Measurements from ENCODE around the gene BCL2L2. TPM values are rescaled to one million over a fixed set of nuclear protein-coding genes. Genes with fewer than 3 reads are reported as not detected.

The BCL2L2 gene
- total and polyA plus RNA-seq, 9 of the 15 experiments (the other 6 are each of a cell fraction or from before 2014, with no cell fraction given): 2.6 to 32.5 (median 14.7) TPM

- TF ChIP-seq, protein P1, sequence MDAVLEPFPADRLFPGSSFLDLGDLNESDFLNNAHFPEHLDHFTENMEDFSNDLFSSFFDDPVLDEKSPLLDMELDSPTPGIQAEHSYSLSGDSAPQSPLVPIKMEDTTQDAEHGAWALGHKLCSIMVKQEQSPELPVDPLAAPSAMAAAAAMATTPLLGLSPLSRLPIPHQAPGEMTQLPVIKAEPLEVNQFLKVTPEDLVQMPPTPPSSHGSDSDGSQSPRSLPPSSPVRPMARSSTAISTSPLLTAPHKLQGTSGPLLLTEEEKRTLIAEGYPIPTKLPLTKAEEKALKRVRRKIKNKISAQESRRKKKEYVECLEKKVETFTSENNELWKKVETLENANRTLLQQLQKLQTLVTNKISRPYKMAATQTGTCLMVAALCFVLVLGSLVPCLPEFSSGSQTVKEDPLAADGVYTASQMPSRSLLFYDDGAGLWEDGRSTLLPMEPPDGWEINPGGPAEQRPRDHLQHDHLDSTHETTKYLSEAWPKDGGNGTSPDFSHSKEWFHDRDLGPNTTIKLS (IDR thresholded peaks at IDR 0.05; ENCODE audit: borderline replicate concordance, low read depth): no peak
- TF ChIP-seq NCOR1 (IDR thresholded peaks at IDR 0.05): no peak
- peak; percentile 90; the same call in 1 of the 2 replicates for TF ChIP-seq GTF2E2 (tag; IDR thresholded peaks at IDR 0.05)
- peak; percentile 49; the same call in 1 of the 2 replicates for TF ChIP-seq BRD4 (IDR thresholded peaks at IDR 0.05)
- no peak for TF ChIP-seq MYNN (IDR thresholded peaks at IDR 0.05)
- TF ChIP-seq MYNN (CRISPR knock-in tag; IDR thresholded peaks at IDR 0.05): no peak
- TF ChIP-seq RFX7 (CRISPR knock-in tag; IDR thresholded peaks at IDR 0.05): no peak
- TF ChIP-seq ZNF507 (tag; conservative IDR thresholded peaks at IDR 0.05): no peak
- no peak for TF ChIP-seq STAT5A (IDR thresholded peaks at IDR 0.05; ENCODE audit: borderline replicate concordance, low read length)
- no peak for TF ChIP-seq POLR3G (IDR thresholded peaks at IDR 0.05; ENCODE audit: extremely low read depth, insufficient read length, insufficient replicate concordance)
- TF ChIP-seq JUNB (CRISPR knock-in tag; conservative IDR thresholded peaks at IDR 0.05): no peak
- TF ChIP-seq TBP (optimal IDR thresholded peaks at IDR 0.05; ENCODE audit: low read depth, low read length): peak; percentile 36
- TF ChIP-seq FOXO4 (CRISPR knock-in tag; IDR thresholded peaks at IDR 0.05): no peak
- TF ChIP-seq SMARCA5 (IDR thresholded peaks at IDR 0.05): 0 out of 2 replicates have a peak, but pooled peaks have one; percentile 10
- no peak for TF ChIP-seq ELF4 (CRISPR knock-in tag; IDR thresholded peaks at IDR 0.05)
- TF ChIP-seq ZNF23 (CRISPR knock-in tag; IDR thresholded peaks at IDR 0.05): no peak
- TF ChIP-seq POLR2AphosphoS5 (IDR thresholded peaks at IDR 0.05; ENCODE audit: control insufficient read depth, insufficient read depth, low read depth, low read length): peak; percentile 38; the same call in 1 of the 2 replicates
- peak in 1 of 2 experiments; percentile 15; a peak in 1 of 4 replicates for TF ChIP-seq MNT (conservative IDR thresholded peaks at IDR 0.05)
- TF ChIP-seq TCF3 (CRISPR knock-in tag; IDR thresholded peaks at IDR 0.05): no peak
- no peak for TF ChIP-seq ZNF3 (CRISPR knock-in tag; IDR thresholded peaks at IDR 0.05)
- TF ChIP-seq, protein P2, sequence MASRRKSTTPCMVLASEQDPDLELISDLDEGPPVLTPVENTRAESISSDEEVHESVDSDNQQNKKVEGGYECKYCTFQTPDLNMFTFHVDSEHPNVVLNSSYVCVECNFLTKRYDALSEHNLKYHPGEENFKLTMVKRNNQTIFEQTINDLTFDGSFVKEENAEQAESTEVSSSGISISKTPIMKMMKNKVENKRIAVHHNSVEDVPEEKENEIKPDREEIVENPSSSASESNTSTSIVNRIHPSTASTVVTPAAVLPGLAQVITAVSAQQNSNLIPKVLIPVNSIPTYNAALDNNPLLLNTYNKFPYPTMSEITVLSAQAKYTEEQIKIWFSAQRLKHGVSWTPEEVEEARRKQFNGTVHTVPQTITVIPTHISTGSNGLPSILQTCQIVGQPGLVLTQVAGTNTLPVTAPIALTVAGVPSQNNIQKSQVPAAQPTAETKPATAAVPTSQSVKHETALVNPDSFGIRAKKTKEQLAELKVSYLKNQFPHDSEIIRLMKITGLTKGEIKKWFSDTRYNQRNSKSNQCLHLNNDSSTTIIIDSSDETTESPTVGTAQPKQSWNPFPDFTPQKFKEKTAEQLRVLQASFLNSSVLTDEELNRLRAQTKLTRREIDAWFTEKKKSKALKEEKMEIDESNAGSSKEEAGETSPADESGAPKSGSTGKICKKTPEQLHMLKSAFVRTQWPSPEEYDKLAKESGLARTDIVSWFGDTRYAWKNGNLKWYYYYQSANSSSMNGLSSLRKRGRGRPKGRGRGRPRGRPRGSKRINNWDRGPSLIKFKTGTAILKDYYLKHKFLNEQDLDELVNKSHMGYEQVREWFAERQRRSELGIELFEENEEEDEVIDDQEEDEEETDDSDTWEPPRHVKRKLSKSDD (conservative IDR thresholded peaks at IDR 0.05; ENCODE audit: low read length): no peak
- TF ChIP-seq ZNF668 (CRISPR knock-in tag; IDR thresholded peaks at IDR 0.05): no peak
These were observed 15.2 kb downstream of the BCL2L2 start (continued) for GRCh38 chr14:23321572-23322547.

Measured in K562 (cell line).